ENCODE data around the gene LRR1.
A peak's percentile ranks its signal among the peaks of the same experiment; 100 is the strongest.

Gene LRR1

DNA sequence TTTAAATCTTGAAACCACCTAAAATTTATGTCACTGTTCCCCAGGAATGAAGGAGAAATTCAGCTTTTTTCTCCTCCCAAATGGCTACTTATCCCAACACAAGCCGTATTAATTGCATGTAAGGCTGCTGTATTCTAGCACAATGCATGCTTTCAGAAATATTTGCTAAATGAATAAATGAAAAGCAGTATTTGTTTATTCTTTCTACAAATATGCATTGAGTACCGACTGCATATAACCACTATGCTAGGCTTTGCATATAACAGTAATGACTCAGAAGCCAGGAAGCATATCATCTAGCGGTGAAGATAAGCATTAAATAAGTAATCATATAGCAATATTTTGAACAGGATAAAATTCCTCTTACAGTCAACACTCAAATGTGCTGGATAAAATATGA is 5.7 kb upstream of the LRR1 start:
- Histone ChIP-seq H3K4me1 (ENCODE audit: low read length) (no peaks in the 10 kb centered on the region), H3F3A (ENCODE audit: insufficient read depth, low read length) (peaks cover 2% of the 10 kb centered on the region; the same call in 1 of the 2 replicates), H2AFZ (ENCODE audit: low read length) (no peak overlapping the region), H3K9ac (ENCODE audit: low read length) (no peak overlapping the region), H3K4me2 (ENCODE audit: low read depth, low read length) (no peak overlapping the region), H4K20me1 (ENCODE audit: insufficient read depth, low read length) (no peaks in the 10 kb centered on the region), H3K27me3 (replicated peaks; ENCODE audit: insufficient read depth, low read length) (no peaks in the 10 kb centered on the region), H3K4me3 (ENCODE audit: low read length) (no peak overlapping the region), H3K79me2 (ENCODE audit: low read length) (no peaks in the 10 kb centered on the region), H3K9me3 (replicated peaks; ENCODE audit: insufficient read depth, low read length) (no peaks in the 10 kb centered on the region), H3K9me2 (replicated peaks; ENCODE audit: insufficient read depth, low read length) (no peaks in the 10 kb centered on the region), H3K36me3 (replicated peaks; ENCODE audit: insufficient read depth, low read length) (no peaks in the 10 kb centered on the region), H3K27ac (ENCODE audit: low read length) (no peak overlapping the region)
- TF ChIP-seq EZH2phosphoT487 (IDR thresholded peaks at IDR 0.05; ENCODE audit: low read length), result no peak
- TF ChIP-seq, protein P1, sequence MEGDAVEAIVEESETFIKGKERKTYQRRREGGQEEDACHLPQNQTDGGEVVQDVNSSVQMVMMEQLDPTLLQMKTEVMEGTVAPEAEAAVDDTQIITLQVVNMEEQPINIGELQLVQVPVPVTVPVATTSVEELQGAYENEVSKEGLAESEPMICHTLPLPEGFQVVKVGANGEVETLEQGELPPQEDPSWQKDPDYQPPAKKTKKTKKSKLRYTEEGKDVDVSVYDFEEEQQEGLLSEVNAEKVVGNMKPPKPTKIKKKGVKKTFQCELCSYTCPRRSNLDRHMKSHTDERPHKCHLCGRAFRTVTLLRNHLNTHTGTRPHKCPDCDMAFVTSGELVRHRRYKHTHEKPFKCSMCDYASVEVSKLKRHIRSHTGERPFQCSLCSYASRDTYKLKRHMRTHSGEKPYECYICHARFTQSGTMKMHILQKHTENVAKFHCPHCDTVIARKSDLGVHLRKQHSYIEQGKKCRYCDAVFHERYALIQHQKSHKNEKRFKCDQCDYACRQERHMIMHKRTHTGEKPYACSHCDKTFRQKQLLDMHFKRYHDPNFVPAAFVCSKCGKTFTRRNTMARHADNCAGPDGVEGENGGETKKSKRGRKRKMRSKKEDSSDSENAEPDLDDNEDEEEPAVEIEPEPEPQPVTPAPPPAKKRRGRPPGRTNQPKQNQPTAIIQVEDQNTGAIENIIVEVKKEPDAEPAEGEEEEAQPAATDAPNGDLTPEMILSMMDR (IDR thresholded peaks at IDR 0.05; ENCODE audit: low read length), result no peak
- TF ChIP-seq EZH2 (optimal IDR thresholded peaks at IDR 0.05; ENCODE audit: low read depth, low read length), result no peak
- no peak for DNase-seq

DNA sequence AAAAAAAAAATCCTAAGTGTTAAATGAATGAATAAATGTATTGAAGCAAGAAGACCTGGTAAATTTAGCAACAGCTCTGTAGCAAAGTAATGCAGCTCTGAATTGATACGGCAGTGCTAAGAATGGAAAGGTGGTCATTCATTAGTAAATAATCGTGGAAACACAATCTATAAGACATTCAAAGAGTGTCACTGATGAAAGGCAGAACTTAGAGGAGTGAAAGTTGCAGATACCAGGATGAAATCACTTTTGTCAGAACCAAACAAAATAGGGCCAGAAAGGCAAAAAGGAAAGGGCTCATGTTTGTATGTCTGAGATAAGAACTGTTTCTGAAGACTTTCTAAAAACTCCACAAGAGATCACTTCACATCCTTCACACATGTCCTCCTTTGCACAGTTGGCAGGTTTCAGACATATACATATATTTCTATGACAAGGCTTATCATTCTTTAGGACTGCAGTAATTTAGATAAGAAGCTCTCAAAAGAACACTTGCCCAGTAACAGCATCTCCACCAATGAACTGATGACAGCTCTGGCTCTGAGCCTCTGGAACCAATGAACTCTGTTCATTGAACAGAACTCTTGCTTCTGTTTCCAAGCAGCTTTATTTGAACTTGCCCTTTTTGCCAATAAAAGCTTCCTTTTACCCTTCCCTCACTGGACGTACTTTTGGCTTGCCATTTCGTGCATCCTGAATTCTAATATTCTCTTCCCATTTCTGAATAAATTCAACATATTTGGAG is 4.2 kb upstream of the LRR1 start:
- peaks cover 7% of the 10 kb centered on the region for H3K79me2 ChIP-seq (ENCODE audit: low read length)
- no peaks in the 10 kb centered on the region for H3K36me3 ChIP-seq (replicated peaks; ENCODE audit: insufficient read depth, low read length)
- no peak overlapping the region for H2AFZ ChIP-seq (ENCODE audit: low read length)
- peaks cover 8% of the 10 kb centered on the region; the same call in 1 of the 2 replicates for H3F3A ChIP-seq (ENCODE audit: insufficient read depth, low read length)
- TF ChIP-seq EZH2phosphoT487 (IDR thresholded peaks at IDR 0.05; ENCODE audit: low read length), result no peak
- H3K9me2 ChIP-seq (replicated peaks; ENCODE audit: insufficient read depth, low read length), result no peaks in the 10 kb centered on the region
- H3K9ac ChIP-seq (ENCODE audit: low read length), result no peak overlapping the region
- no peak overlapping the region for H3K4me3 ChIP-seq (ENCODE audit: low read length)
- no peaks in the 10 kb centered on the region for H3K9me3 ChIP-seq (replicated peaks; ENCODE audit: insufficient read depth, low read length)
- no peak overlapping the region for H3K27ac ChIP-seq (ENCODE audit: low read length)
- no peak overlapping the region for H3K4me2 ChIP-seq (ENCODE audit: low read depth, low read length)
- no peaks in the 10 kb centered on the region for H4K20me1 ChIP-seq (ENCODE audit: insufficient read depth, low read length)
- no peaks in the 10 kb centered on the region for H3K27me3 ChIP-seq (replicated peaks; ENCODE audit: insufficient read depth, low read length)
- no peak for DNase-seq
- no peaks in the 10 kb centered on the region for H3K4me1 ChIP-seq (ENCODE audit: low read length)

DNA sequence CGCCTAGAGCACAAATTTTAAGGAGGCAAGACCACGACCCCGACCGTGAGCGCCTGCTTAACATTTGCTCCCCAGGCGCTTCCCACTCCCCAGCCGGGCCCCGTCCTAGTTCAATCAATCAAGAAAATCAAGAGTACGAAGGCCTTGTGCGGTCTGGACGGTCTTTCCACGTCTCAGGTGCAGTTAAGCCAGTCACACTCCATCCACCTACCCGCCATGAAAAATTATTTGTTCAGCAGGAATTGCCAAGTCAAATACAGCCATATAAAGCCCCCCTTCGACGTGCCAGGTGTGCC is 603 bp upstream of the LRR1 start:
- Histone ChIP-seq H3K27ac (ENCODE audit: low read length) (peak overlapping the region; percentile 99), H3K9me3 (replicated peaks; ENCODE audit: insufficient read depth, low read length) (no peaks in the 10 kb centered on the region), H4K20me1 (ENCODE audit: insufficient read depth, low read length) (no peaks in the 10 kb centered on the region), H3K4me2 (ENCODE audit: low read depth, low read length) (peak overlapping the region; percentile 55), H3K9ac (ENCODE audit: low read length) (peak overlapping the region; percentile 97), H3K27me3 (replicated peaks; ENCODE audit: insufficient read depth, low read length) (no peaks in the 10 kb centered on the region), H3K4me1 (ENCODE audit: low read length) (no peaks in the 10 kb centered on the region), H3K79me2 (ENCODE audit: low read length) (peaks cover 23% of the 10 kb centered on the region), H3F3A (ENCODE audit: insufficient read depth, low read length) (peaks cover 8% of the 10 kb centered on the region; the same call in 1 of the 2 replicates), H2AFZ (ENCODE audit: low read length) (peak overlapping the region; percentile 67), H3K4me3 (ENCODE audit: low read length) (peak overlapping the region; percentile 86), H3K36me3 (replicated peaks; ENCODE audit: insufficient read depth, low read length) (no peaks in the 10 kb centered on the region), H3K9me2 (replicated peaks; ENCODE audit: insufficient read depth, low read length) (no peaks in the 10 kb centered on the region)
- DNase-seq, result no peak
- no peak for TF ChIP-seq EZH2 (optimal IDR thresholded peaks at IDR 0.05; ENCODE audit: low read depth, low read length)
- TF ChIP-seq EZH2phosphoT487 (IDR thresholded peaks at IDR 0.05; ENCODE audit: low read length), result no peak
- TF ChIP-seq, protein P1 (IDR thresholded peaks at IDR 0.05; ENCODE audit: low read length), result no peak

DNA sequence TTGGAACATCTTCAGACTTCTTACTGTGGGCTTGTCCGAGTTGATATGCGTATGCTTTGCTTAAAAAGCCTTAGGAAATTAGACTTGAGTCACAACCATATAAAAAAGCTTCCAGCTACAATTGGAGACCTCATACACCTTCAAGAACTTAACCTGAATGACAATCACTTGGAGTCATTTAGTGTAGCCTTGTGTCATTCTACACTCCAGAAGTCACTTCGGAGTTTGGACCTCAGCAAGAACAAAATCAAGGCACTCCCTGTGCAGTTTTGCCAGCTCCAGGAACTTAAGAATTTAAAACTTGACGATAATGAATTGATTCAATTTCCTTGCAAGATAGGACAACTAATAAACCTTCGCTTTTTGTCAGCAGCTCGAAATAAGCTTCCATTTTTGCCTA is 8.8 kb downstream of the LRR1 start:
- Histone ChIP-seq H3K36me3 (replicated peaks; ENCODE audit: insufficient read depth, low read length) (no peaks in the 10 kb centered on the region; the same call in 1 of the 2 replicates), H3K27me3 (replicated peaks; ENCODE audit: insufficient read depth, low read length) (no peaks in the 10 kb centered on the region), H2AFZ (ENCODE audit: low read length) (no peak overlapping the region), H4K20me1 (ENCODE audit: insufficient read depth, low read length) (no peaks in the 10 kb centered on the region), H3K4me3 (ENCODE audit: low read length) (no peak overlapping the region), H3K4me2 (ENCODE audit: low read depth, low read length) (no peak overlapping the region), H3K9ac (ENCODE audit: low read length) (no peak overlapping the region), H3K79me2 (ENCODE audit: low read length) (peaks cover 2% of the 10 kb centered on the region; the same call in 1 of the 2 replicates), H3K4me1 (ENCODE audit: low read length) (no peaks in the 10 kb centered on the region), H3F3A (ENCODE audit: insufficient read depth, low read length) (no peaks in the 10 kb centered on the region), H3K9me3 (replicated peaks; ENCODE audit: insufficient read depth, low read length) (no peaks in the 10 kb centered on the region), H3K27ac (ENCODE audit: low read length) (no peak overlapping the region), H3K9me2 (replicated peaks; ENCODE audit: insufficient read depth, low read length) (no peaks in the 10 kb centered on the region)
- no peak for DNase-seq
- TF ChIP-seq, protein P1 (IDR thresholded peaks at IDR 0.05; ENCODE audit: low read length), result no peak
- TF ChIP-seq EZH2phosphoT487 (IDR thresholded peaks at IDR 0.05; ENCODE audit: low read length) (no peak), EZH2 (optimal IDR thresholded peaks at IDR 0.05; ENCODE audit: low read depth, low read length) (no peak)

Measured in MM.1S (cell line).